Measurements from ENCODE around the gene RAB11FIP3.
A peak's percentile ranks its signal among the peaks of the same experiment; 100 is the strongest.

RAB11FIP3 gene

DNA sequence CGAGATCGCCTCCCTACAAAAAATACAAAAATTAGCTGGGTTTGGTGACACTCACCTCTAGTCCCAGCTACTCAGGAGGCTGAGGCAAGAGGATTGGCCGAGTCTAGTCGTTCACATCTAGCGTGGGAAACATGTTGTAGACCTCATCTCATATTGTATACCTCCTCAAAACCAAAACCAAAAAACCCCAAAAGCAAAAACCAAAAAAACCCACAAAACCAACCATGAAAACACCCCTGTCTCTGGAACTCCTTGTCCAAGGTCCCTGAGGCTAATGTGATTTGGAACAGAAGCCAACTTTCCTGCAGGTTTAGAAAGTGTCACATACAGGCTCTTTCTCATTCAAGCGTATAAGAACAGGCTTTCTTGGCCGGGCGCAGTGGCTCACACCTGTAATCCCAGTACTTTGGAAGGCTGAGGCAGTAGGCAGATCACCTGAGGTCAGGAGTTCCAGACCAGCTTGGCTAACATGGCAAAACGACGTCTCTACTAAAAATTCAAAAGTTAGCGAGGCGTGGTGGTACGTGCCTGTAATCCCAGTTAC lies 29.0 kb downstream of the RAB11FIP3 start:
- DNase-seq (ENCODE audit: low read depth, low spot score): no peak
- no peak overlapping the region for H3K4me3 ChIP-seq (ENCODE audit: low read depth, low read length)
- in situ Hi-C loops (cut with HindIII; ENCODE audit: low sequenced_read_pairs): no loop called here
- TF ChIP-seq, protein P1, sequence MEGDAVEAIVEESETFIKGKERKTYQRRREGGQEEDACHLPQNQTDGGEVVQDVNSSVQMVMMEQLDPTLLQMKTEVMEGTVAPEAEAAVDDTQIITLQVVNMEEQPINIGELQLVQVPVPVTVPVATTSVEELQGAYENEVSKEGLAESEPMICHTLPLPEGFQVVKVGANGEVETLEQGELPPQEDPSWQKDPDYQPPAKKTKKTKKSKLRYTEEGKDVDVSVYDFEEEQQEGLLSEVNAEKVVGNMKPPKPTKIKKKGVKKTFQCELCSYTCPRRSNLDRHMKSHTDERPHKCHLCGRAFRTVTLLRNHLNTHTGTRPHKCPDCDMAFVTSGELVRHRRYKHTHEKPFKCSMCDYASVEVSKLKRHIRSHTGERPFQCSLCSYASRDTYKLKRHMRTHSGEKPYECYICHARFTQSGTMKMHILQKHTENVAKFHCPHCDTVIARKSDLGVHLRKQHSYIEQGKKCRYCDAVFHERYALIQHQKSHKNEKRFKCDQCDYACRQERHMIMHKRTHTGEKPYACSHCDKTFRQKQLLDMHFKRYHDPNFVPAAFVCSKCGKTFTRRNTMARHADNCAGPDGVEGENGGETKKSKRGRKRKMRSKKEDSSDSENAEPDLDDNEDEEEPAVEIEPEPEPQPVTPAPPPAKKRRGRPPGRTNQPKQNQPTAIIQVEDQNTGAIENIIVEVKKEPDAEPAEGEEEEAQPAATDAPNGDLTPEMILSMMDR (IDR thresholded peaks at IDR 0.05; ENCODE audit: low read depth, low read length): no peak

DNA sequence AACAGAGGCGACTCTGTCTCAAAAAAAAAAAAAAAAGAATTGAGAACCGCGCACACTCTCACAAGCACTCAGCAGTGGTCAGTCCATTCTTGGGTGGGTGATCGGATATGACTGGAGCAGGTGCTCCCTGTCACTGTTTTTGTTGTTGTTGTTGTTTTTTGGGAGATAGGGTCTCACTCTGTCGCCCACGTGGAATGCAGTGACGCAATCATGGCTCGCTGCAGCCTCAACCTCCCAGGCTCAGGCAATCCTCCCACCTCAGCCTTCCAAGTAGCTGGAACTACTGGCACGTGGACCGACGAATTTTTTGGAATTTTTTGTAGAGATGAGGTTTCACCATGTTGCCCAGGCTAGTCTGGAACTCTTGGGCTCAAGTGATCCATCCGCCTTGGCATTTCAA lies 30.0 kb downstream of the RAB11FIP3 start:
- TF ChIP-seq, protein P1 (IDR thresholded peaks at IDR 0.05; ENCODE audit: low read depth, low read length): no peak
- in situ Hi-C loops (cut with HindIII; ENCODE audit: low sequenced_read_pairs): no loop called here
- no peak for DNase-seq (ENCODE audit: low read depth, low spot score)
- no peak overlapping the region for H3K4me3 ChIP-seq (ENCODE audit: low read depth, low read length)

DNA sequence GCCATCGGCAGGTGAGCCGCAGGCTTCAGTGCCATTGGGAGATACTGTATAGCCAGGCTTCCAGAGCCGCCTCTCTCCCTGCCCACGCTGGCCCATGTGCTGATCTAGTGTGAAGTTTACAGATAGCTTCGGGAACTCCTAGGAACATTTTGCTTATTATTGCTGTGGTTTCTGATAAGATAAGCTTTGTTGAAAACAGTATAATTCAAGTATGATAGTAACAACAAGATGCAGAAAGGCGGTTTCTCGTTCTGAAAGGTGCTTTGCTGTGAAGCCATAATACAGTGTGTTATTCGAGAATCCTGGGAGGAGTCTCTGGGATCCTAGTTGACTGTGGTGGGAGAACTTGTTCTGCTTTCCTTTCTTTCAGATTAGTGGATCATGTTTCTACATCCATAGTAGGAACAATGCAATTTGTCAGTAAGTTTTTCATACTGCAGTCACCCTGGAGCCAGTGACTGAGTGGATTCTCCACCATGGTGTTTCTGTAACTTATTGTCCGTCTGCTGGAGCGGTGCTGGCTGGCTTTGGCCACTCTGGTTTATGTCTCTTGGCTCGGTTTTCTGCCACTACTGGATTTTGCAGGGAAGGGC lies 31.5 kb downstream of the RAB11FIP3 start:
- in situ Hi-C loops (cut with HindIII; ENCODE audit: low sequenced_read_pairs): no loop called here
- TF ChIP-seq, protein P1 (IDR thresholded peaks at IDR 0.05; ENCODE audit: low read depth, low read length): no peak
- no peak overlapping the region for H3K4me3 ChIP-seq (ENCODE audit: low read depth, low read length)
- DNase-seq (ENCODE audit: low read depth, low spot score): peak; percentile 38

DNA sequence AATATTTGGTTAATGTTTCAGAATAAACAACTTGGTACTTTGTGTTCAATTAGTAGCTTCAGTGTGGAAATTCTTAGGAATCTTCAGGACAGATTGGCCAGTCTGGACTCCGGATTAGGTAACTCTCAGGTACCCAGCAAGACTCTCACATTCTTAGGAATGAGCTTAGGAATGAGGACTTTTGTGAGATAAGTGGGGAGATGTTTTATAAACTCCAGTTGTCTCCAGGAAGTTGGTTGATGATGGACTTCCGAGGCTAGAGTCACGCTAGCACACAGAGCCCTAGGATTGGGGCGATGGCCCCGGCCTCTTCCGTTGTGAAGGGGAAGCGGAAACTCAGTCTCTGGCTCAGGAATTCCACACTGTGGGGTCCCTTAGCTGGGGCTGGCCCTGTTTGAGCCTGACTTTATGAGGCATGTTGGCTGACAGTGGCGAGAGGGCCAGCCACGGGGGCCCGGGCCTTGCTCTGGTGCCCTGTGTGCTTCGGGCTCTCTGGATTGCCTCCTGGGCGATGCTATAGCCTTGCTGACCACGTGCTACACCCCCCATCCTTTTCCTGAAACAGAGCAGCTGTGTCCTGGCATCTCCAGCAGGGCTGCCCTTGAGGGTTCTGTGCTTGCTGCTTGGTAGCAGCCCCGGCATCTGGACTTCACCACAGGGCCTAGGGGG lies 32.4 kb downstream of the RAB11FIP3 start:
- no peak overlapping the region for H3K4me3 ChIP-seq (ENCODE audit: low read depth, low read length)
- in situ Hi-C loops (cut with HindIII; ENCODE audit: low sequenced_read_pairs): no loop called here
- DNase-seq (ENCODE audit: low read depth, low spot score): no peak
- TF ChIP-seq, protein P1 (IDR thresholded peaks at IDR 0.05; ENCODE audit: low read depth, low read length): no peak

DNA sequence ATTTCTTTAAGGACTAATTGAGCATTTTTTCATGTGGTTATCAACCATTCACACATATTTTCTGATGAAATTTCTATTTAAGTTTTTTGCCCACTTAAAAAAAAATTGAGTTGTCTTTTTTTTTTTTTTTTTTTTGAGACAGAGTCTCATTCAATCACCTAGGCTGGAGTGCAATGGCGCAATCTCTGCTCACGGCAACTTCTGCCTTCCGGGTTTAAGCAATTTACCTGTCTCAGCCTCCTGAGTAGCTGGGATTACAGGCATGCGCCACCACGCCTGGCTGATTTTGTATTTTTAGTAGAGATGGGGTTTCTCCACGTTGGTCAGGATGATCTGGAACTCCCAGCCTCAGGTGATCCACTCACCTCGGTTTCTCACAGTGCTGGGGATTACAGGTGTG lies 34.3 kb downstream of the RAB11FIP3 start:
- no peak overlapping the region for H3K4me3 ChIP-seq (ENCODE audit: low read depth, low read length)
- TF ChIP-seq, protein P1 (IDR thresholded peaks at IDR 0.05; ENCODE audit: low read depth, low read length): no peak
- no peak for DNase-seq (ENCODE audit: low read depth, low spot score)
- in situ Hi-C loops (cut with HindIII; ENCODE audit: low sequenced_read_pairs): no loop called here

DNA sequence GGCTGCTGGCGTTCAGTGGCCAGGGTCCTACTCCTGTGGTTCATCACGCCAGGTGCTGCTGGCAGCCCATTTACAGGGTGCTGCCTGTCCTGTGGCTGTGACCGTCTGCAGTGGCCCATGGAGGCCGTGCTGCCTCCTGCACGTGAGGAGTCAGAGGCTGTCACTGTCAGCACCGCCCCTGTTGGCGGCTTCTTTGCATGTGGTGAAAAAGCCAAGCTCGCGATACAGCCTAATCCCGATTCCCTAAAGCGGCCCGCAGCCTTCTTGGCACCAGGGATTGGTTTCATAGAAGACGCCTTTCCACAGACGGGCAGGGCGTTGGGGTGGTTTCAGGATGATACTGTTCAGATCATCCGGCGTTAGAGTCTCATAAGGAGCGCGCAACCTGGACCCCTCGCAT lies 35.3 kb downstream of the RAB11FIP3 start:
- TF ChIP-seq, protein P1 (IDR thresholded peaks at IDR 0.05; ENCODE audit: low read depth, low read length): no peak
- DNase-seq (ENCODE audit: low read depth, low spot score): no peak
- in situ Hi-C loops (cut with HindIII; ENCODE audit: low sequenced_read_pairs): no loop called here
- no peak overlapping the region for H3K4me3 ChIP-seq (ENCODE audit: low read depth, low read length)
